GM18868 (cell line): ENCODE results near the gene KAT6B.
"Not testable (repeated sequence)": the region's sequence is repeated elsewhere in the genome, so short reads cannot be mapped to it uniquely, and the experiment has no call there.

Source experiments
- ATAC-seq: cut with Tn5 transposase; IDR thresholded peaks from one replicate; pipeline ENCODE4 v1.9.1; 2021; ENCODE audit warnings: mild to moderate bottlenecking, moderate library complexity; ENCODE audit not compliant: unreplicated experiment

KAT6B gene

DNA sequence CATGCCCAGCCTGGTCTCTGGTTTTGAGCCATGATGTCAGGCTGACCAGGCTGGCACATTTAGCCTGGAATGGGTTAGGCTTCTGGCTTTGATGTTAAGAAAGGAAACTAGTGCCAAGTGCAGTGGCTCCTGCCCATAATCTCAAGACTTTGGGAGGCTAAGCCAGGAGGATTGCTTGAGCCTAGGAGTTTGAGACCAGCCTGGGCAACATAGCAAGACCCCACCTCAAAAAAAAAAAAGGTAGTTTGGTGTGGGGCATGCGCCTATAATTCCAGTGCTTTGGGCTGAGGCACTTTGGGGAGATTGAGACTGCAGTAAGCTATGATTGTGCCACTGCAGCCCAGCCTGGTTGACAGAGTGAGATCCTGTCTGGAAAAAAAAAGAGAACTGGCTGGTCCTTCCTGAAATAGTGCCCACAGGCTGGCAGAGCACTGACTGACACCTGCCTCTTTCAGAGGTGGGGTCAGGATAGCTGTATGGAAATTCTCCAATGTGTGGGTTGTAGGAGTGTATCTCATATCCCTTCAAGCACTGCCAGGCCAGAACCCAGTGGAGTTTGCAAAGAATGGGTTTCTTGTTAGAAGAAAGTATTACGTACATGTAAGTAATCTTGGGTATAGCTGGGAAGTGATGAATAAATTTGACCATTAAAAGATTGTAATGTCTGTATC is 61.3 kb downstream of the KAT6B start:
- no peak for ATAC-seq

DNA sequence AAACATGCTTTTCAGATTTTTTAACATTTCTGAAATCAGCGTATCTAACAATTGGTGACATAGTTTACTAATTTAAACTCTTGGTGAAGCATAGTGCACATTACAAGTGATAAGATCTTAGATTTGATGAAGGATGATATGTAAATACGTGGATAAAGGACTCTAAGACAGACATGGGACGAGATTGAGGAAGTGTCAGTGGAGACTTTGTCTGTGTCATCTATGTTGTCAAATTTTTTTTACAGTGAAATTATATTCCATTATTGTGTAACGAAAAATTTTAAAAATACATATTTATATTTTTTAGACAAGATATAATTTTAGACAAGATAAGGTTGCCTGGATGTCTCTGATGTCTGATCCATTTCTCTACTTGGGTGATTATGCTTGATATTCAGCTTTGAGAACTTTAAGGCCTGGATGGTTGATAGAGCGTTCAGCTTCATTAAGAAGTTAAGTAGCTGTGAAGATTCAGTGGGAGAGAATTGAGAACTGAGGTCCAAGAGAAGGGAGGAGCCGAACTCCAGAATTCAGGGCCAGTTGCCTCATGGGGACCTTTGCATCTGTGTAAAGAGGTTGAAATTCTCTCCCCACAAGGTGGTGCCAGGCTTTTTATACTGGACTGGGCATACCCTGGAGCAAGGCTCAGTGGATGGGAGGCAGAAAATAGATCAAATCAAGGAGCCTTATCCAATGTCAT is 62.7 kb downstream of the KAT6B start:
- no peak for ATAC-seq

DNA sequence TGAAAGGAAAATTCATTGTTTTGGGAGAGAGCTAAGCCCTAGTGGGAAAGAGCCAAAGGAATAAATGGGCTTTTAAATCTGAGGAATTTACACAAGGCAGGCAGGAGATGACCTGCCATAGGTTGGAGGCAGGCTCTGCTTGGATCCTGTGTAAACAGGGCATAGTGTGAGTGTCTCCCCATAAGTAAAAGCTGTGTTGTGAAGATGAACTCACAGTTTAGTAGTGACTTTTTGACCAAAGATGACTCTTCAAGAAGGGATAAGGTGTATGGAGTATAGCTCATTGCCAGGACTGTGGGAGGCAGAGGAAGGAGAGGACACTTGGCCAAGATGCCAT is 63.2 kb downstream of the KAT6B start:
- ATAC-seq, result no peak

DNA sequence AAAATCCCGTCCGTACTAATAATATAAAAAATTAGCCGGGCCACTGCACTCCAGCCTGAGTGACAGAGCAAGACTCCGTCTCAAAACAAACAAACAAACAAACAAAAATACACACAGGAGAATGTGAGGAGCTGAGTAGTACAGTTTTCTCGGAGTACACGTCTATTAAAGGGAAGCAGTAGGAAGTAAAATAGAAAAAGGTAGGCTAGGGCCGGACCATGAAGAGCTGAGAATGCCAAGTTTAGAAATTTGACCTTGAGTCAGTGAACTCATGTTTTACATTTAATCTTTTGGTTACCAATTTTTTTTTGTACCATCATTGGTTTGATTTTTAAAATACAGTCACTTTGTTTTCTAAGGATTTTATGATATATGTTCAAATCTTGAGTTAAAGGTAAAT is 64.1 kb downstream of the KAT6B start:
- no peak for ATAC-seq

DNA sequence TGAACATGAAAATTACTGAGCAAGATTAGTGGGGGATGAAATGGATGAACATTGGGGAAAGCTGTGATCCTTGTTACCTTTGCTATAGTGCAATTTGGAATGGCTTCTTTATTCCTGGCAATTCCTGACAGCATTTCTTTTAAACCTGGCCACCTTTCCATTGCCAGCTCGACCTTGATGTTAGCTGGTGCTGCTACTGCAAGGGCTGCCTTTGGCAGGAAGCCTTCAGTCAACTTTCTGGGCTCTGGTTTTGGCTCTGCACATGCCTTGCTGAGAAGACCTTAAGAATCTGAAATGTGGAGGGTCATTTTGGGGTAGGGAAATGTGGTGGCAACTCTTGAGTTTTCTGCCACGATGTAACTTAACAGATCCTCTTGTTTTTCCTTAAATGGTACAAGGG is 64.7 kb downstream of the KAT6B start:
- ATAC-seq, result no peak

DNA sequence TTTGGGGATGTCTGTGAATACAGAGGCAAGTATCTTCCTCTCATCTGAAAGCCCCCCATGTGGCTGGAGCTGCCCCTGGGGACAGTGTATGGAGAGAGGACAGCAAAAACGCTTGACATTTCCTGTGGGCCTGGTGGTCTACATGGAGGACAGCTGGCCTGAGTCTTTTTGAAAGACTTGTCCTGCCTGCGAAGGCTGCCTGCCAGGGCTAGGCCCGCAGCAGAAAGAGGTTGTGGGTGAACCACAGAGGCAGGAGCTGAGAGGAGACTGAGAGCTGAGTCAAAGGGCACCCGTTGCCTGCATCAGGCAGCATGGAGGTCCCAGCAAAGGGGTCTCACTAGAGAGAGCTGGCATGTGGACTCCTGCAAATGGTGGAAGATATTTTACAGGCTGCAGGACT is 66.4 kb downstream of the KAT6B start:
- no peak for ATAC-seq

DNA sequence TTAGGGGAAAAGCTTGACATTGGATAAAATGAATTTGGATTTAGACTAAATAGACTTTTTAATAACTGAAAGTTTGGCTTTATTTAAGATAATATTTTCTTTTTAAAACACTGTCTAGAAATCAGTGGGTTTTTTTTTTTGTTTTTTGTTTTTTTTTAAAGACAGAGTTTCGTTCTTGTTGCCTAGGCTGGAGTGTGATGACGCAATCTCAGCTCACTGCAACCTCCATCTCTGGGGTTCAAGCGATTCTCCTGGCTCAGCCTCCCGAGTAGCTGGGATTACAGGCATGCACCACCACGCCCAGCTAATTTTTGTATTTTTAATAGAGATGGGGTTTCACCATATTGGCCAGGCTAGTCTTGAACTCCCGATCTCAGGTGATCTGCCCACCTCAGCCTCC is 66.9 kb downstream of the KAT6B start:
- ATAC-seq, result not testable (repeated sequence)

DNA sequence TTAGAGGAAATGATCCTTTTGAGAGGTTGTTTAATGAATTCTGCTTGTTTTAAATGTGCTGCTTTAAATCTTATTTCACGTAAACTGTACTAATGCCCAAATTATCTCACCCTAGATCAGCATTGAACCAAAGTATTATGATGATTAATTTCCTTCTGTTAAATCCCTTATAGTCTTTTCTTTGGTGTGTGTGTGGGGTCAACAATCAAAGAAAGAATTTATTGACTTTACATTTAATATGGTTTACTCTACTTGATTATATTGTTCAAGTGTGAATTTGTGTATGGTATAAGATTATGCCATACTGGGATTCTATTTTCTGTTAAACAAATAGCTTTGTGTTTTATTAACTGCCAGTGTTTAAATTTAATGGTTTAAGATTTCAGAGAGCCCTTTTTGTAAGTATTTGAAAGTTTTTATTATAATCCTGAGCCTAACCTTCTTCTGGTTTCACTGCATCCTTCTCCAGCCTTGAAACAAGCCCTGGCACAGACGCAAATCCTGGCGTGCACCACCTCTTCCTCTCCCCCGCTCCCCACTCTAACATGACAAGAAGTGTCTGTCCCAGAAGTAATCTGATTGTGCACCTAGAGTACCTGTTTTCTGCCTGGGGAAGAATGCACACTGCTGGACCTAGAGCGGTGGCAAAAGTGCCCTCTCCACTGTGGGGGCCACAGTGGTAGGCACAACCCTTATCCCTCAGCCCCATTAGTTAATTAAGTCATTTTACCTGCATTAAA is 70.6 kb downstream of the KAT6B start:
- ATAC-seq, result no peak

DNA sequence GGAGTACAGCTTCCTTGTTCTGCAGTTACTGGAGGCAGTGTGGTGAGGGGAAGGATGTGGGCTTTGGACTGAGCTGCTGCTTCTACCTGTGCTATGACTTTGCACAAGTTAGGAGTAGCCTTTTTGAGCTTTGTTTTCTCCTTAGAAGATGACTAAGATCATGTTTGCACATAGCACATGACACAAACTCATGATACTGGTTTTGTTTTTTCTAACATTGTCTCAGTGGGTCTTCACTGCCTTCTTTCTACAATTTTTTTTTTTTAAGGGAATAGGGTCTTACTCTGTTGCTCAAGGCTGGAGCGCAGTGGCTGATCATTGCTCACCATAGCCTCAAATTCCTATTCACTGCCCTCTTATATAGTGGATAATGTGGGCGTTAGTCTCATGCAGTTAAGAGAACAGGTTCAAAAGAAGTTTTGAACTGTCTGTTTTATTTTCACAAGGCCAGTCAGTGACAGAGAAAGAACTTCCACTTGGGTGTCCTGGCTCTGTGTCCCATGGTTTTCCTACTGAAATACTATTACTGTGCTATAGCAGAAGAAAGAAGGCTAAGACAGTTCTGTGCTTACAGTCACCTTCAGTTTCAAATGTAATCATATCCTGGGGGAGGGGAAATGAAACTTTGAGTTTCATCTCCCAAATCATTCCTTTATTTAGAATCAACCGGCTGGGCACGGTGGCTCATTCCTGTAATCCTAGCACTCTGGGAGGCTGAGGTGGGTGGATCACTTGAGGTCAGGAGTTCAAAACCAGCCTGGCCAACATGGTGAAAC is 72.0 kb downstream of the KAT6B start:
- ATAC-seq, result peak; percentile 84

DNA sequence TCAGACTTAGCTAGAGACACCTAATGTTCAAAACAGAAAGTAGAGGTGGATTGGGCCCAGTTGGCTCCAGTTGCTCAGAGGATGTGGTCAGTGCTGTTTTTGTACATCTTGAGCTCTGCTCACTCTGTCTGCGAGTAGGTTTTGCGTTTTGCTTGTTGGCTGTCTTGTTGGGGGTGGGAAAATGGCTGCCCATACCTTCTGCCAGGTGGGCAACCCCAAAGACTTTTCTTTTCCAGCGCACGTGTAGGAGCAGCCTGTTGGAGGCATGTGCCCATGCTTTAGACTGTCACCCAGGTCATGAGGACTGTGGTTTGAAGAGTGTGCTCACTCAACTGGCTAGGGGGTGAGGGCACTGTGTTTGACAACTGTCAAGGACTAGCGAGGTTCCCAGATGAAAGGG is 73.9 kb downstream of the KAT6B start:
- ATAC-seq, result peak; percentile 56

DNA sequence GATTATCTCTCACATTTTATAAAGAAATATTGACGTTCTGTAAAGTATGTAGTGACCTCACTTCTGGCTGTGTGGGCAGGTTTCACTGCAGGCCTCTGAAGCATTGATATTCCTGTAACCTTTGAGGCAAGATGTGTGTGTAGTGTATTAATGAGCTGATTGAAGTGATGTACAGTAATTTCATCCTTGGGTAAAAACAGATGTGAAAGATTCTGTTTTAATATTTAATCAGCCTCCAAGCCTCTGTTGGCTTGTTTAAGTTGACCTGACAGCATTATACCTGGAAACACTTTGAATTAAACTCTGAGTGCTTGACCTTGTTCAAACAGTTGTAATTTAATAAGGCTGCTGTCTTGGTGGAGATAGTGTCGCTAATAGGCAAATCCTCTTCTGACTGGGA is 74.9 kb downstream of the KAT6B start:
- no peak for ATAC-seq

DNA sequence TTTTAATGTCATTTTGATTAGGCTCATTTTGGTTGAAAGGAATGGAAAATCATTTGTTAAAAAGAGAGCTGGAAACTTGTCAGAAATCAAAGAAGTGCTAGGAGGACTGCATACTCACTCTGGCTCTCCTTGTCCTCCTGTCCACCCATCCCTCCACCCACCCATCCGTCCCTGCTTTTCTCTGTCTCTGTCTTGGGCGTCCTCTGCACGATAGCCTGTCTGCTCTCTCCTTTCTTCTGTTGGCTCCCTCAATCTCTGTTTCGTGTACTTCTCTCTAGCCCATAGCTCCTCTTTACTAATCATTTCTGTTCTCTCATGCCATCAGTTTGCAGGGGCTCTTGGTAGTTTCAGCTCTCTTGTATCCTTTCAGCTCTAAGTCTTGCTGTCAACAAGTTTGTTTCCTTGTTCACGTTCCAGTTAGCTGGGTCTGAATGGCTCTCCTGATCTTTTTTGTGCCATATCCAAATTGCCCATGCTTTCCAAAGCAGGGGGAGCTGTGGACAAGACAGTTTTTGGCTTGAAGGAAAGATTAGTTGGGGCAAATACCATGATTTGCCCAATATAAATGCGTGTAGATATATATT is 75.6 kb downstream of the KAT6B start:
- no peak for ATAC-seq

DNA sequence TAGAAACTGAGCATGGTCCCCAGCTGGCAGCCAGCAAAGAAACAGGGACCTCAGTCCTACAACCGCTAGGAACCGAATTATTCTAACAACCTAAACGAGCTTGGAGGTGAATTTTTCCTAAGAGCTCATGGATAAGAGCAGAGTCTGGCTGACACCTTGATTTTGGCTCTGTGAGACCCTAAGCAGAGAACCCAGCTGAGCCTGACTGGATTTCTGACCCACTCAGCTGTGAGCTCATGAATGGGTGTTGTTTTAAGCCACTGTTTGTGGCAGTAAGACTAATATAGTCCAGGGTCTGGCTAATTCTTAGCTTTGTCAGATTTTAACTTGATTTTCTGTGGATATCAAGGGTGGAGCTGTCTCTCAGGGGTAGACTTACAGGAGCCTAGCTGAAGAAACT is 77.1 kb downstream of the KAT6B start:
- no peak for ATAC-seq

DNA sequence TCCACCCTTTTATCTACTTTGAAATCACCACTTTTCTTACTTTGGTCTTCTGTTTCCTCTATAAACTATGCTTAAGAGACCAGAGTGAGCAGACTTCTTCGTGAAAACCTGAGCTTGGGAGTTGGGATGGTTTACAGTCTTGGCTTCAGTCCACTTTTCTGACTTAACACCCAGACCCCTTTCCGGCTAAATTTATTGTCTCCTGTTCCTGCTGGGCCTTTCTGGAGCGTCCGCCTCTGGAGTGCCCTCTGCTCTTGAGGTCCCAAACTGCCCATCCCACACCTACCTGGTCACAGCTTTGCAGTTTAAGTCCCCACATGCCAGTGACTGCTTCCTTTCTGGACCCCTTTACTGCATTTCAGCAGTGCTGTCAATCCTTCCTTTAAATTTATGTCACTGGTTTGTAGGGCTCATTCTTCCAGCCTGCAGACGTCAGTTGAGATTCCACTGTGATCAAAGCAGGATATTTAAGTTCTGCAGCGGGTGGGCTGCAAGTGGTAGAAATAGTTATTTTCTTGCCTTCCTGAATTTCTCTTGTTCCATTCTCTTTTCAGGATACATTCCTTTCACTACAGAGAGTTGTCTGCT is 80.3 kb downstream of the KAT6B start:
- ATAC-seq, result no peak

DNA sequence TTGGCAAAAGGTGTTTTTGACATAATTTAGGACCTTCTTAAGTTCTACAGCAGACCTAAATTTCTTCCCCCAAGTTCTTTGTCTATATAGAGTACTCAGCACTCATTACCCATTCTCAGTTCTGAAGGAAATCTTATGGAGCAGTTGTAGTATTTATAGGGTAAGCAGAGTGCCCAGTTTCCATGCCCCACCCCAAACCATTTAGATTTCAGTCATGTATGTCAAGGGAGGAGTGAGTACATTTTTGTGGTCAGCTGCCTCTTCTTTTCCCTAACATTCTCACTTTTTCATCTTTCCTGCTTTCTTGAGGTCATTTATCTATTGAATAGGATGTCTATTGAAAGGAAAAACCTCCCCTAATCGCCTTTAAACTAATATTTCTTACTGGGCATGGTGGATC is 83.3 kb downstream of the KAT6B start:
- ATAC-seq, result no peak

DNA sequence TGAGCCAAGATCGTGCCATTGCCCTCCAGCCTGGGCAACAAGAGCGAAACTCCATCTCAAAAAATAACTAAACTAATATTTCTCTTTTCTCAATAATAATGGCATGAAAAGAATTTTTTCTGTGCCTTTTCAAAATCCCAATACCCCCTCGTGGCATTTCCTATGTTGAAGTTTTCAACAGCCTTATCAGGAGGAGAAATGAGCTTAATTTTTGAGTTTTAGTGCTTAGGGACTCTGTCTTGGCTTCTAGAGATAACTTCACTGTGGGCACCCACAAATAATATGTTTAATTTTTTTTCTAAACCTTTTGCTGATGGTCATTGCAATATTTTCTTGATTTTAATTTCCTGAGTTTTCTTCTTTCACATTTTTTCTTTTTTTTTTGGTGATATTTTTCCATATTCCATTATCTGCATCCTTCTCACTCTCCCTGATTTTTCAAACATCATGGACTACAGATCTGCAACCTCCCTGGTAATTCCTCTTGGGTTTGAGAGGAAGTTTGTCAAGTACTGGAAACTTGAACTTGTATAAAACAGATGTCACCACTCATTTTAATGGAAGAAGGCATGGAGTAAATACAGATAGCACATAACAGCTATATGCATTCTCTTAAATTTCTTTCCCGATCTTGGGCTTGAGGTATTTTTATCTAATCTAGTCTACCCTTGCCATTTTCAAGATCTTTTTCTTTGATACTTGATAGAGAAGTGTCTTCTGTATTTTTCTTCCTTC is 84.0 kb downstream of the KAT6B start:
- ATAC-seq, result no peak

DNA sequence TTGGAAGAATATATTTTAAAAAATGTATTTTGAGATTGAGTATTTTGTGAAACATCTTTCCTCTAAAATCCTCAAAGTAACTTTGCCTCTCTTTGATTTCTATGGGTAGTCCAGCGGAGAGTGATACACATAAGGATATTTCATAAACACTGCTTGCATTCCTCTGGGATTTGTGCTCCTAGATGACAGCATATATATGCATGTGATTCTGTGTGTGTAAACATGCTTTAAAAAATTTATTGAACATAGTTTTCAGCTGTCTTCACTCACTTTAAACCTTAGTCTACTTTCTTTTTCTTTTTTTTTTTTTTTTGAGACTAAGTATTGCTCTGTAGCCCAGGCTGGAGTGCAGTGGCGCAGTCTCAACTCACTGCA is 84.6 kb downstream of the KAT6B start:
- ATAC-seq, result no peak

DNA sequence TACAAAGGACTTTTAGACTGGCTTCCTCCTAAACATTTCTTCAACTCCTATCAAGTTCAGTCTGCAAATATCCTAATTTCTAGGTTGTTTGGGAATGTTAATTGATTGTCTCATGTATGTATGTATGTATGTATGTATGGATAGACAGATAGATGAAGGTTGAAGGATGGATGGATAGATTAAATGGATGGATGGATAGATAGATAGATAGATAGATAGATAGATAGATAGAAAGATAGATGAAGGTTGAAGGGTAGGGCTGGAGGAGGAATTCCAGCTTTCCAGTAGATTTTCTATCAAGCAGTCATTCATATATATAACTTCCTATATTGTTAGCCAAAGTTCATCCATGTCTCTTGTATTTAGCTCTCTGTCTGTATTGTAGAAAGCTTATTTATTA is 85.8 kb downstream of the KAT6B start:
- no peak for ATAC-seq

DNA sequence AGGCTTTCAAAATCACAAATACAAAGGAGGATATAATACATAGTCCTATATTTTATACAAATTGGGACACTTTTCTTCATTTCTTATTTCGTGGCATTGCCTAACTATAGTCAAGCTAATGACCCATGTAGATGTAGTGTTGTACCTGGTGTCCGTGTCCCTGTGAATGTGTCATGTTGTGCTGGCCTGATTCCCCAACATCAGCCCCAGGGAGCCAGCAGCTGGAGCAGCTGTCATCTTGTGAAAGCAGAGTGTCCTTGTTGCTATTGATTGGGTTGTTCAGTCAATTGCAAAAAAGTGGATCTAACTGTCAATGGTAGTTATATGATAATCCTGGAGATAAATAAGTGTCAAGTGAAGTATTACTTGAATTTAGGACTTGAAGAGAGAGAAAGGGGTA is 86.3 kb downstream of the KAT6B start:
- no peak for ATAC-seq

DNA sequence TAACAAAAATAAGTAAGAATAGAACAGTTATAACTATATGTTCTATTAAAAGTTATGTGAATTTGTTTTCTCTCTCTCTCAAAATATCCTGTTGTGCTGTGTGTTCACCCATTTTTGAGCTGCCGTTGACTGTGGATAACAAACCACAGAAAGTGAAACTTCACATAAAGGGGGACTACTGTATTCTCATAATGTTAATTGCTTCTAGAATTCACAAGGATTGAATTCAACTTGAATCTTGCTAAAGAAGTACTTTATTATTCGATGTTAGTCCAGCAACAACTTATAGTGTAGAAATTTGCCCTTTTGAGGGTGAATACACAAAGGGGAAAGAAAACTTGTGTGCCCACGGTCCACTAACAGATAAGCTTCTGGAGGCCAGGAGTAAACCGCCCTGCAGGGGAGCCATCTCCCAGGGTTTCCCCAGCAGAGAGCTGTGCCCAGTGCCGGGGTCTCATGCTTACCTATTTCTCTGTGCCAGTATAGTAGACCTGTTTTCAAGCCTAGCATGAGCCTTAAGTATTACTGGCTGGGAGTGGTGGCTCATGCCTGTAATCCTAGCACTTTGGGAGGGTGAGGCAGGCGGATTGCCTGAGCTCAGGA is 87.1 kb downstream of the KAT6B start:
- peak; percentile 72 for ATAC-seq
